Keratinocyte (primary cell): ENCODE data around the gene SLC16A1. TPM values are rescaled to one million over a fixed set of nuclear protein-coding genes. Genes with fewer than 3 reads are reported as not detected.
A peak's percentile ranks its signal among the peaks of the same experiment; 100 is the strongest.

Experiments
- DNase-seq: peaks from one replicate; pipeline ENCODE4 v3.0.0-alpha.2; 2011; ENCODE audit warnings: low read depth, missing footprints, low spot score
- FAIRE-seq: peaks from 2 replicates; lab custom pipeline; 2011; peaks lifted over from hg19 to GRCh38; lab: Jason Lieb, UNC
- H2AFZ ChIP-seq: 2 replicates; pipeline ENCODE4 v1.6.0; 2012; ENCODE audit warnings: low read length, control low read depth, inconsistent platforms; ENCODE audit not compliant: control insufficient read depth
- H3K27ac ChIP-seq: 2 replicates; pipeline ENCODE4 v1.5.1; 2011; ENCODE audit warnings: low read length; ENCODE audit not compliant: control insufficient read depth, insufficient read depth
- H3K27me3 ChIP-seq: 3 replicates; pipeline ENCODE4 v1.6.0; 2011; ENCODE audit warnings: low read length; ENCODE audit not compliant: control insufficient read depth, insufficient read depth; ENCODE audit errors: extremely low read depth
- H3K36me3 ChIP-seq, 2 experiments: 2 replicates in 1 of 2; 3 replicates in 1 of 2; pipeline ENCODE4 v1.5.1; 2011; ENCODE audit warnings: low read length in 2 of 2, mild to moderate bottlenecking in 1 of 2; ENCODE audit not compliant: control insufficient read depth in 2 of 2, insufficient read depth in 2 of 2; ENCODE audit errors: extremely low read depth in 1 of 2
- H3K4me1 ChIP-seq: 3 replicates; pipeline ENCODE4 v1.5.1; 2011; ENCODE audit warnings: low read length; ENCODE audit not compliant: control insufficient read depth, insufficient read depth; ENCODE audit errors: extremely low read depth
- H3K4me2 ChIP-seq: 3 replicates; pipeline ENCODE4 v1.6.0; 2011; ENCODE audit warnings: low read depth, low read length; ENCODE audit not compliant: control insufficient read depth, insufficient read depth; ENCODE audit errors: extremely low read depth
- H3K4me3 ChIP-seq, 3 experiments: fragments of 200-600 bp in 1 of 3; sonication (generic) in 1 of 3; 2 replicates in 2 of 3; 3 replicates in 1 of 3; pipeline ENCODE4 v1.5.1; 2011 to 2016; ENCODE audit warnings: low read length in 3 of 3, mild to moderate bottlenecking in 3 of 3, control low read depth in 2 of 3, inconsistent platforms in 1 of 3, low read depth in 1 of 3, mixed read lengths in 1 of 3, mixed run types in 1 of 3, moderate library complexity in 1 of 3; ENCODE audit not compliant: control insufficient read depth in 2 of 3, insufficient read depth in 2 of 3; ENCODE audit errors: extremely low read depth in 1 of 3
- H3K79me2 ChIP-seq: 2 replicates; pipeline ENCODE4 v1.6.0; 2012; ENCODE audit warnings: low read length; ENCODE audit not compliant: control insufficient read depth, insufficient read depth
- H3K9ac ChIP-seq: 3 replicates; pipeline ENCODE4 v1.6.0; 2011; ENCODE audit warnings: low read length; ENCODE audit not compliant: control insufficient read depth, insufficient read depth; ENCODE audit errors: extremely low read depth
- H3K9me1 ChIP-seq: 3 replicates; pipeline ENCODE4 v1.6.0; 2011; ENCODE audit warnings: low read length; ENCODE audit not compliant: control insufficient read depth, insufficient read depth; ENCODE audit errors: extremely low read depth
- H3K9me3 ChIP-seq: 2 replicates; pipeline ENCODE4 v1.5.1; 2012; ENCODE audit warnings: low read depth, low read length; ENCODE audit not compliant: control insufficient read depth
- H4K20me1 ChIP-seq: 3 replicates; pipeline ENCODE4 v1.6.0; 2011; ENCODE audit warnings: low read length; ENCODE audit not compliant: control insufficient read depth, insufficient read depth; ENCODE audit errors: extremely low read depth
- EZH2 ChIP-seq: IDR thresholded peaks from one replicate; pipeline ENCODE4 v1.6.1; 2012; ENCODE audit warnings: inconsistent platforms, mild to moderate bottlenecking, low read length, moderate library complexity
- dilution Hi-C: fragments of 300-500 bp; cut with MboI; formaldehyde crosslinking; loops from one replicate; pipeline ENCODE4 v1.7.0; 2020; ENCODE audit warnings: low sequenced_read_pairs; ENCODE audit not compliant: extremely low pct_ligation_motif_present
- polyA plus RNA-seq, 5 experiments: library from polyadenylated mRNA; depleted of rRNA in 3 of 5; stranded (reverse) in 3 of 5; stranded (forward) in 1 of 5; unstranded in 1 of 5; fragments of >200 nt; gene quantifications; 1 replicate in 1 of 5; 2 replicates in 3 of 5; 3 replicates in 1 of 5; pipeline versions ENCODE4 v1.2.1 to v1.2.3, GENCODE V29; 2011 to 2012; ENCODE audit warnings: missing spikeins in 2 of 5, low read depth in 1 of 5, low replicate concordance in 1 of 5
- TF ChIP-seq, protein P1 (sequence below), 3 experiments: IDR thresholded peaks in 1 of 3; conservative IDR thresholded peaks in 1 of 3; optimal IDR thresholded peaks in 1 of 3; 2 replicates in 2 of 3; 3 replicates in 1 of 3; pipeline versions ENCODE3 to v1.5.1; 2011; ENCODE audit warnings: low read length in 3 of 3, mild to moderate bottlenecking in 3 of 3, moderate library complexity in 2 of 3, control low read depth in 1 of 3, inconsistent platforms in 1 of 3; ENCODE audit not compliant: insufficient read depth in 2 of 3; ENCODE audit errors: extremely low read depth in 1 of 3

Gene SLC16A1
- polyA plus RNA-seq, 1 donor (not counting 4 experiments of a cell fraction or from before 2014, with no cell fraction given): 242 TPM

DNA sequence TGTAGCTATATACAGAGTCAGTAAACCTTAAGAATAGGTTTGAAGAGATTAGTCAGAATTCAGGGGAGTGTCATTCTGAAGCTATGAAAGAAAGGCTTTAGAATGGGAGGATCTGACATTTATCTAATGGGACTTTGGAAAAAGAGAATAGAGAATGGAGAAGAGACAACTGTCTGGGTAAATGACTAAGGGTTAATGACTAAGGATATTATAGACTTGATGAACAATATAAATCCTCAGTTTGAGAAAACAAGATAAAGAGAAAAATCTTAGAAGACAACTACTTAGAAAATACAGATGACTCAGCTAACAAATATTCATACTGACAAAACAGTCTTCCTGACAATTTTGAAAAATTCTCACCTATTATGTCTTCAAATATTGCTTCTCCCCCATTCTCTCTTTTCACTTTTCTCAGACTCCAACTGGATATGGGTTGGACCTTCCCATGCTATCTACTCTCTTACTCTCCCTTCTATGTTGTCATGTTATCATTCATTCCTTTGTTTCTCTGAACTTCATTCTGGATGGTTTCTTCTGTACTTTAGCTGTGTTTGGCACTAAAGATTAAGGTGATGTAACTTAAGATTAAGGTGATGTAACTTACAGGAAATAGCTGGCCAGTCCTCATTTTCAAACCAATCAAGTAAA is 20.4 kb downstream of the SLC16A1 start:
- peak overlapping the region; percentile 87 for H3K27ac ChIP-seq
- H3K4me3 ChIP-seq: peak overlapping the region in 1 of 3 experiments; percentile 43
- H3K9me3 ChIP-seq: no peaks in the 10 kb centered on the region
- no peaks in the 10 kb centered on the region for H3K9me1 ChIP-seq
- peak overlapping the region; percentile 52 for H3K9ac ChIP-seq
- H3K4me1 ChIP-seq: peaks cover 49% of the 10 kb centered on the region
- dilution Hi-C loops: no loop called here
- H2AFZ ChIP-seq: no peak overlapping the region
- peaks cover 4% of the 10 kb centered on the region for H4K20me1 ChIP-seq
- FAIRE-seq: peak; percentile 29
- no peak for DNase-seq
- H3K36me3 ChIP-seq: peaks cover 0 to 3% of the 10 kb centered on the region in 2 experiments
- no peak for TF ChIP-seq EZH2
- TF ChIP-seq, protein P1, sequence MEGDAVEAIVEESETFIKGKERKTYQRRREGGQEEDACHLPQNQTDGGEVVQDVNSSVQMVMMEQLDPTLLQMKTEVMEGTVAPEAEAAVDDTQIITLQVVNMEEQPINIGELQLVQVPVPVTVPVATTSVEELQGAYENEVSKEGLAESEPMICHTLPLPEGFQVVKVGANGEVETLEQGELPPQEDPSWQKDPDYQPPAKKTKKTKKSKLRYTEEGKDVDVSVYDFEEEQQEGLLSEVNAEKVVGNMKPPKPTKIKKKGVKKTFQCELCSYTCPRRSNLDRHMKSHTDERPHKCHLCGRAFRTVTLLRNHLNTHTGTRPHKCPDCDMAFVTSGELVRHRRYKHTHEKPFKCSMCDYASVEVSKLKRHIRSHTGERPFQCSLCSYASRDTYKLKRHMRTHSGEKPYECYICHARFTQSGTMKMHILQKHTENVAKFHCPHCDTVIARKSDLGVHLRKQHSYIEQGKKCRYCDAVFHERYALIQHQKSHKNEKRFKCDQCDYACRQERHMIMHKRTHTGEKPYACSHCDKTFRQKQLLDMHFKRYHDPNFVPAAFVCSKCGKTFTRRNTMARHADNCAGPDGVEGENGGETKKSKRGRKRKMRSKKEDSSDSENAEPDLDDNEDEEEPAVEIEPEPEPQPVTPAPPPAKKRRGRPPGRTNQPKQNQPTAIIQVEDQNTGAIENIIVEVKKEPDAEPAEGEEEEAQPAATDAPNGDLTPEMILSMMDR (optimal IDR thresholded peaks at IDR 0.05 in 1 of 3, IDR thresholded peaks at IDR 0.05 in 1 of 3, conservative IDR thresholded peaks at IDR 0.05 in 1 of 3; ENCODE audit: extremely low read depth in 1 of 3, insufficient read depth in 2 of 3, low read length in 3 of 3): no peak
- H3K79me2 ChIP-seq: peaks cover 86% of the 10 kb centered on the region
- H3K4me2 ChIP-seq: peak overlapping the region; percentile 72
- no peaks in the 10 kb centered on the region for H3K27me3 ChIP-seq

DNA sequence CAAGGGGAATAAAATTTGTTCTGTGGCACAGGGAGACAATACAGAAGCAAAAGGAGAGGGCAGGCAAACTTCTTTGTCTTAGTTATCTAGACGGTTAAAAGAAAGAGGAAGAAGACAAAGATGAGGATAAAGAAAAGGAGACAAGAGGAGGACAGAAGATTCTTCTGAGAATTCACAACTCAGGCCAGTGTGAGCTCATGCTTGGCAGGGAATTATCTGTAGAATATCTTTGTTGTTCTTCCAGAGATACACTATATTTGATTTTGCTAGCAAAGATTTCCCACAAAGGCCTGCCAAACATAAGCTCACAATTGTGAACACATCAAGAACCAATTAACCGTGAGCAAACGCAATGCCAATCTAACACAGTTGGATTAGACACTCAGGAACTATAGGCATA is 21.4 kb downstream of the SLC16A1 start:
- FAIRE-seq: no peak
- DNase-seq: no peak
- H3K27ac ChIP-seq: peak overlapping the region; percentile 87
- no peaks in the 10 kb centered on the region for H3K36me3 ChIP-seq
- peak overlapping the region; percentile 18 for H3K9ac ChIP-seq
- H3K79me2 ChIP-seq: peaks cover 86% of the 10 kb centered on the region
- H2AFZ ChIP-seq: no peak overlapping the region
- H3K4me3 ChIP-seq: peak overlapping the region in 2 of 3 experiments; percentile 9 to 17
- peaks cover 4% of the 10 kb centered on the region for H4K20me1 ChIP-seq
- TF ChIP-seq EZH2: no peak
- TF ChIP-seq, protein P1 (optimal IDR thresholded peaks at IDR 0.05 in 1 of 3, IDR thresholded peaks at IDR 0.05 in 1 of 3, conservative IDR thresholded peaks at IDR 0.05 in 1 of 3; ENCODE audit: extremely low read depth in 1 of 3, insufficient read depth in 2 of 3, low read length in 3 of 3): no peak
- H3K4me2 ChIP-seq: peak overlapping the region; percentile 72
- H3K9me1 ChIP-seq: no peaks in the 10 kb centered on the region
- peaks cover 54% of the 10 kb centered on the region for H3K4me1 ChIP-seq
- dilution Hi-C loops: no loop called here
- H3K27me3 ChIP-seq: no peaks in the 10 kb centered on the region
- H3K9me3 ChIP-seq: no peaks in the 10 kb centered on the region
